ENCODE results near the gene JPH4.
A peak's percentile ranks its signal among the peaks of the same experiment; 100 is the strongest.

Gene JPH4

DNA sequence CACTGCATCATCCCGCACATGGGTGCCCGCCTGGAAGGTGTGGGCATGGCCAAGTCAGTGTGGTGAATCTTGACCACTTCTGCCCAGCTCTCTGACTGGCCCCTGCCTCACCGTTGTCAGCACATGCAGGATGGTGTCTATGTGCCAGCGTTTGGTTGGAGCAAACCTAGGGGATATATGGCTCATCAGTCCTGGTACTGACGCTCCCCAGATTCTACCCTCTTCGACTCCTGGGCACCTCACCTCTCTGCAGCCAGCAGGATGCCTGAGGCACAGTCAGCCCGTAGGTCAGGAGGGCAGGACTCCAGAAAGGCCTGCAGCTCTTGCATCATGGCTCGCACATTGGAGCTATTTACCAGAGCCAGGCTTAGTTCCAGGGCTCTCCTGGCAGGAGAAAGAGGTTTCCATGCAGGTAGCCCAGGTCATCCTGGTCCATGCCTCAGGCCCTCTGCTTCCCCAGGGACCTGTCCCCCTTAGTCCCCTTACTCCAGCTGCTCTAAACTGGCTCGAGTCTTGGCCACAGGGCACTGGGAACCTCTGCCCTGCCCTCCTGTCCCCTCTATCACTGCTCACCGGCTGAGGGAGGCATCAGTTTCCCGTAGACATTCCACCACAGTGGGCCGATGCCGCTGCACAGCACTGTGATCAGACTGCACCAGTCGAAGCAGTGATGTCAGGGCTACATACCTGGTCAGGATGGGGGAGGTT is 15.0 kb downstream of the JPH4 start:
- DNase-seq (ENCODE audit: low read depth in 2 of 2): no peak

DNA sequence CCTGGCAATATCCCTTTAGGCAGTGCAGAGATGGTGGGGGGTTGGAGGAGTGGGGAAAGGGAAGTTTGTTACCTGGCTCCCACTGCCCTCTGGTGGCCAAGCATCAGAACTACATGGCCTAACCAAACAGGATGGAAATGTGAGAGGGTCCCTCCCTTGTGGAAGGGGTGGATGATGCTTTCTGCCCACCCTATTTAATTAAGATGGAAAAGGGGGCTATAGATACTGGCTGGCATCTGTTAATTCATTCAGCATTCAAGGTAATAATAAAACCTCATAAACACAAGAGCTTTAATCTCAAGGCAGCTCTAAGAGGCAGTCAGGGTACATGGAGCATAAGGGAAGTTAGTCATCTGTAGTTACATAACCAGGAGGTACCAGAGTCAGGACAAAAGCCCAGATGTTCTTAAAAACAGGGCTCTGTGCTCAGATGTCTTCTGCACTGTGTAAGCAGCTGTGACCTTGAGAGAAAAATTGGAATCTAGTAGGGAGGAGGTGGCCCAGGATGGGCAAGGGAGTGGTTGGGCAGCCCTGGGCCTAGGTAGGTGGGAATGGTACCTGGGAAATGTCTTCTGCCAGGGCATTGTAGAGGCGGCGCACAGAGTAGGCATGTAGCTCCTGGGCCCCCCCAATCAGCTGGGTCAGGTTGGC is 15.6 kb downstream of the JPH4 start:
- DNase-seq (ENCODE audit: low read depth in 2 of 2): peak in 1 of 2 donors; percentile 33

DNA sequence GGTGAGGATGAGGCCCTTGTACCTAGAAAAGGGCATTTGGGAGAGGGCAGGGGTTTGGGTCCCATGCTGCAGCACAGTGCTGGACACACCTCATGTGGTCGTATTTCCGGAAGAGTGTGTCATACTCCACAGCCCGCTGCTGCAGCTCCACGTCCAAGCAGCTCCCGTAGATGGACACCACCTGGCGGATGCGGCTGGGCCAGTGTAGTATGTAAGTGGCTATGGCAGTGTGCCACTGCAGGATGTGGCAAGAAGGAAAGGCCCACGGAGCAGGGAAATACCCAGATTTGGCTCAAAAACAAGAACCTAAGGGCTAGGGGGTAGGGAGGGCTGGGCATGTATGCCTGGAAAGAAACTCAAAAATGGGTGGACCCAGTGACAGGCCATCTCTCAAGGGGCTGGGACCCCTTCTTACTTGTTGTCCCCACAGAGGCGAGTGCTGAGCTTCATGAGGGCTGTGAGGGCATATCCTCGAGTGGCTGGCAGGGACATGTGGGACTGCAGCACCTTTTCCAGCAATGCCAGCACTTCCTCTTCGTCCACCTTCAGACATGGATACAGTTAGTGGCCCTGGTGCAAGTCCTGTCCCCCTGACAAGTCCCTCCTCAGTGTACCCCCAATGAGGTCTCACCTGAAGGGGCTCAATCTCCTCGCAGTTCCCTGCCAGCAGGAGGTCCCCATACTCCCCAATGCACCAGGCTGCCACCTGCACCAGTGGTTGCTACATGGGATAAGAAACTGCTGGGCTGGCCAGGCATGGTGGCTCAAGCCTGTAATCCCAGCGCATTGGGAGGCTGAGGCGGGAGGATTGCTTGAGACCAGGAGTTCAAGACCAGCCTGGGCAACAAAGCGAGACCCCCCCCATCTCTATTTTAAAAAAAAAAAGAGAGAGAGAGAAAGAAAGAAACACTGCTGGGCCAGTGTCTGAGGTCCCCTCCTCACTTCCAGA is 16.4 kb downstream of the JPH4 start:
- no peak for DNase-seq (ENCODE audit: low read depth in 2 of 2)

DNA sequence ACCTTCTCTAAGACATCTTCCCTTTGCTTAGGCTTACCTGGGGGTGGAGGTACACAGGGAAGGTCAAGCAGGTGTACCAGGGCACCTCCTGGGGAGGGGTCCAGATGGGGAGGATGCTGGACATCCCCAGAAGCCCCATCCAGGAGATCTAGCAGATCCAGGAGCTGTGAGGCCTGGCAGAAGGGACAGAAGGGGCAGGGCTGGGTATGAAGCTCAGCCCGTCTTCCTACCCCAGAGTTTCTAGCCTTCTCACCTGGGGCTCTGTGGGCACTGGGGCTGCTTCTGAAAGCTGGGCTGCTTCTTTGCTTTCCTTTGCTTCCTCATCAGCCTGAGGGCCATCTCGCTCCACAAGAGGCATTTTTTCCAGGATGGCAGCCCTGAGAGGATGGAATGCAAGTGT is 17.3 kb downstream of the JPH4 start:
- no peak for DNase-seq (ENCODE audit: low read depth in 2 of 2)

DNA sequence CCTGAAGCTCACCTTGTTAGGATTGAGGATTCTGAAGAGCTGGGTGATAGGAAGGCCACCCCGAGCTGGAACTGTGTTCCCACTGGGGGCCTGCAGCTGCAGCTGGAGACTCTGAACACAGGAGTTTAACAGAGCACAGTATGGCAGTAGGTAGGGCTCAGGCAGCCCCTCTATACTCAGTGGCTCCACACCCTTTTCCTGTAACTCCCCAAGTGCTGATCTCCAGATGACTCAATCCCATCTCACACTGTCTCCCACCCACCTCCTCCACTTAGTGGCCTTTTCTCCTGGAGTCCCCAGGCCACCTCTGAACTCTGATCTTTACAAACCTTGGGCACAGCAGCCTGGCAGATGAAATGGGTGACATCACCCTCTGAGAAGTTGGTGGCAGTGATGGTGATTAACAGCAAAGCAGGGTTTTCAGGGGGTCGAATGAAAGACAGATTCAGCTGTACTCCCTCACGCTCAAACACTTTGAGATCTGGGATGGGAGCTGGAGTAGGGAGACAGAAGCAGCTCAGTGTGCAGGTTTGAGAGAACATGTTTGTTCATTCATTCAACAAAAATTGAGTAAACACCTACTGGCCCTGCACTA is 18.6 kb downstream of the JPH4 start:
- no peak for DNase-seq (ENCODE audit: low read depth in 2 of 2)

DNA sequence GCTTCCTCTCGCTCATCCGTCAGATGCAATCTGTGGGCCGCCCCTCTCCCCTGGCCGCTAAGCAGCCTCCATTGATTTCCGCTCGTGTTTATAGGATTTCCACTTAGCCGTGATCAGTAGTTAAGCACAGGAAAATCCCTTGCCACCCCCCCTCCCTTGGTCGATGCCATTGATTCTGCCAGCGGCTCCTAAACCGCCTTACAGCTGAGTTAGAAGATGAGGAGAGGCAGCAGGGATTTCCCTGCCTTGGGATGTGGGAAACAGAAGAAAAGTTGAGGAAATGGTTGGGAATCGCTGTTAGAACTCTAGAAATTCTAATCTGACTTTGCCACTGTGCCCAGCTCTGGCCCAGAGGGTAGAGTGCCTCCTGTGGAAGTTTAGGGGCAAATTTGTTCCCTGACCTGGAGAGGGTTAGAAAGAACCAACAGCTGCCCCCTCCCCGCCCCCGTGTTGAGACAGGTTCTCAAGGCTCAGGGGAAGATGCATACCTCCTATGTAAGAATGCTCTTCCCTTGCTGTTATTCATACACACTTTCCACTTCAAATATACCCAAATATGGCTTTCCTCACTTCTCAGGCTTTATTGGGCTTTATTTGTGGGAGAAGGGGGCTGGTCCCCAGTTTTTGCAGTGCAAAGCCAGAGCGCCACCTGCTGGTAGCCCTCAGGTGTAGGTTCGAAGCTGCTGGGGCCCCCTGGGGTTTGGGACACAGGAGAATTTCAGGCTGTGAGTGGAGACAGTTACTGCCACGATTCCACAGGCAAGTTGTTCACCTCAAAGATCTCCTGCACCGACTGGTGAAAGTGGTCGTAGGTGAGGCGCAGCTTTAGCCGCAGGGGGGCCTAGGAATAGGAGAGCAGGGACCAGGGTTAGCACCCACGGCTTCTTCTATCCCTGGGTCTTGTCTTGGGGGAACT is 19.3 kb downstream of the JPH4 start:
- peak; percentile 59 to 66 for DNase-seq (ENCODE audit: low read depth in 2 of 2)

DNA sequence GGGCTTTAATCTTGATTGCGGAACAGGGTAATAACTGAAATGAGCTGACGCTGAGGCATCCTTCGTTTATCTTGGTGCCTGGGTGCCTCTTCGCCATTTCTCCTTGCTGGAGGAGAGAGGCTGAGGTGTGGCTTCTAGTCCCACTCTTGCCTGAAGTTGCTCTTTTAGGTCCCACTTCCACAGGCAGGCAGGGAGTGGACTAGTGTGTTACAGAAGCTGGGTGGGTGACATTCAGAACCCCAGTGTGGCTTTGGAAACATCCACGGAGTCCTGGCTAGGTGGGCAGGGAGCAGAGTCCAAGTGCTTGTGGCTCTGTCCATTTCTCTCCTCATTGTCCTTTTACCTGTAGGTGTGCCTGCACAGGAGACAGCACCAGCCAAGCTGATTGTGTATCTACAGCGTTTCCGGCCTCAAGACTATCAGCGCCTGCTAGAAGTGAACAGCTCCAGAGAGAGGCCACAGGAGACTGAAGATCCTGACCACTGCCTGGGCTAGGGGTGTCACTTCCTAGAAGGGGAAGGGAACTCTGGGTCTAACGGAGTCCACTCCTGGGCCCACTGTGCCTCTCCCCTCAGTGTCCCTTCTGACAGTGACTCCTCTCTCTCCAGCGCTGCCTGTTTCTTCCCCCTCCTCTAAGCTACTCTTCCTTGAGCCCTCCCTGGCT is 20.1 kb downstream of the JPH4 start:
- DNase-seq (ENCODE audit: low read depth in 2 of 2): no peak

DNA sequence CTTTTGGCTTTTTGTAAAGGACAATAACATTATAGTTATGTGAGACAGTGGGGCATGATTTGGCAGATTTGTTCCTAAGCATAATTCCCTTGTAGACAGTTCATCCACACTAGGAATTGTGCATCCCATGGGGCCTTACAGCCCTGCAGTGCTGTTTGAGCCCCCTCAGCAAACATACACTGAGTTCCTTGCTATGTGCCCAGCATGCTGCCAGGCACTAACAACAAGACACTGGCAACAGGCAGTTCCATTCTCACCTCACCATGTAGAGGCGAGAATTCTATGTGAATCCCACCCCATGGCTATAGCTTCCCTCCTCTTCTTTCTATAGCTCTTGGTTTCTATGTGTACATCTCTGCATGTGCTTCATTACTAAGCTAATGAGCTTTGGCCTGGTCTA is 20.6 kb downstream of the JPH4 start:
- no peak for DNase-seq (ENCODE audit: low read depth in 2 of 2)

DNA sequence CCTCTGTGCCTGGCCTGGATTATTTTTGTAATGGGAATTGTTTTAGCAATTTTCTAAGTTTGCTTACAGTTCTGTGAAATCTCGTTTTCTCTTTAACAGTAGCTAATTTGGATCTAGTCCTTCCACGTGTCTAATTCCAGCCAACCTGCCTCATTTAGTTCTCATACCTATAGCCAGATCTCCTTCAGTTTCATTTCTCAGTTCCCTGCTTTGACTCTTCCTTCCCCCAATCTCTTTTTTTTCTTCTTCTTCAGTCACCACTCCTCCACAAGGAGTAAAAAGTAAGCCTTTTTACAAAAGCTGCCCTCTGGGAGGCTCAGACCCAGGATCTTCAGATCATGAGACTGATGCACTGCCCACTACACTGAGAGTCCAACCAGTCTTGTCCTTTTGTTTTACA is 21.1 kb downstream of the JPH4 start:
- no peak for DNase-seq (ENCODE audit: low read depth in 2 of 2)

DNA sequence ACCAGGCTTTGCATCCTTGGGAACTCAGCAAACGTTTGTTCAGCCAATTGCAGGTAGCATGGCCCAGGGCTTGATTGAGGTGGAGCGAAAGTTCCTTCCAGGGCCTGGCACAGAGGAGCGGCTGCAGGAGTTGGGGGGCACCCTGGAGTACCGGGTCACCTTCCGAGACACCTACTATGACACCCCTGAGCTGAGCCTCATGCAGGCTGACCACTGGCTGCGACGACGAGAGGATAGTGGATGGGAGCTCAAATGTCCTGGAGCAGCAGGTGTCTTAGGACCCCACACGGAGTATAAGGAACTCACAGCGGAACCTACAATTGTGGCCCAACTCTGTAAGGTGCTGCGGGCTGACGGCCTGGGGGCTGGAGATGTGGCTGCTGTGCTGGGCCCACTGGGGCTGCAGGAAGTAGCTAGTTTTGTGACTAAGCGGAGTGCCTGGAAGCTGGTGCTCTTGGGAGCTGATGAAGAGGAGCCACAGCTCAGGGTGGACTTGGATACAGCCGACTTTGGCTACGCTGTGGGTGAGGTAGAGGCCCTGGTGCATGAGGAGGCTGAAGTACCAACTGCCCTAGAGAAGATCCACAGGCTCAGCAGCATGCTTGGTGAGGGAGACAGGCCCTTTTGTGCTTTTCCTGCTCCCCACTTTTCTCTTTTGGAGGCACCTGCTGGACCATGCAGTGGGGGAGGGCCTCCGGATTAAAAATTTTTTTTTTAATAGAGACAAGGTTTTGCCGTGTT is 21.7 kb downstream of the JPH4 start:
- no peak for DNase-seq (ENCODE audit: low read depth in 2 of 2)

DNA sequence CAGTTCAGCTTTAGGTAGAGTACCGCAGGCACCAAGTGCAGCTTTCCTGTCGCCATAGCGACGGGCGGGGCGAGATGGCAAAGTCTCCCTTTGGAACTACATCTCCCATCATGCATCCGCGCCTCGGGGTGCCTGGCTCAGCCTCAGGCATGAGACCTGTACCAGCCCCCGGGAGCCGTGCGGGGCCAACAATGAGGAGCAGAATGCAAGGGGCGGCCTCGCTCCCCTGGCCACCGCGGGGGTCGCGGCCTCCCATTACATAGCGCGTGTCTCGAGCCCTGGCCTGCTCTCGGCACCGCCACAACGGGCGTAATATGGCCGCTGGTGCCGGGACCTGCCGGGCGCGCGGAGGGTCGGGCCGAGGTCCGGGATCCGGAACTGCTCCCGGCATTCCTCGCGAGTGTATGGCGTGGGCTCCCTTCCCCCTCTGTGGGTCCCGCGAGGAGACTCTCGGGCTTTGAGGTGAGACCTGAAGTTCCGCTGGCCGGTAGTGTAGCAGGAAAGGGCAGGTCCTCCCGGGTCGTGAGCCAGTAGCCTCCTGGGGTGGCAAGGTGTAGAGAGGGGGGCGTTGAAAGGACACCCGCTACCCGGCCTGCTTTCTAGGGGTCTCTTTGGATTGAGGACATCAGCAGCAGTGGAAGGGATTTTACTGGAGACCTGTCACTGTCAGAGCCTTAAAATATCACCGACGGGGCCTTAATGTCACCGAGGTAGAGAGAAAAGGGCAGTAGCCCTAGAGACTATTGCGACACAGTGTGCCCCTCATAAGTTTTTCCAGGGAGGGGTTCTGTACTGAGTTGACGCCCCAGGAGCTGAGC is 22.5 kb downstream of the JPH4 start, which contains the start of gene THTPA:
Gene THTPA, plus strand, starts transcription at position 390 of the 818 bp plus-strand sequence. CDS start 487 bp downstream, outside the sequence.
- peak; percentile 86 to 90 for DNase-seq (ENCODE audit: low read depth in 2 of 2)

DNA sequence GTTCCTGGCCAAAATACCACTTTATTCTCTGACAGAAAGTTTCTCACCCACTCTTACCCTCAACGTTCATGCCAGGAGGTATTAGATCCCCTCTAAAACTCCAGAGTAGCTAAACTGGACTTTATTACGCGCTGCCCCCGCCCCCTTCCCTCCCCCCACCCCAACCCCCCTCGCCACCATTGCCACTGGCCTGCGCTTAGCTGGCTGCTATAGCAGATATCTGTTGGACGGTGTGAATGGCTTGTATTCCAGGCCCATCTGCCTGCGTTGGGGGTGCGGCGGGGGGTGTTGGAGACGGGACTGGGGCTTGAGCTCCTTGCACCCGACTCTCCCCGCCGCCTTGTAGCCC is 23.1 kb downstream of the JPH4 start:
- no peak for DNase-seq (ENCODE audit: low read depth in 2 of 2)

DNA sequence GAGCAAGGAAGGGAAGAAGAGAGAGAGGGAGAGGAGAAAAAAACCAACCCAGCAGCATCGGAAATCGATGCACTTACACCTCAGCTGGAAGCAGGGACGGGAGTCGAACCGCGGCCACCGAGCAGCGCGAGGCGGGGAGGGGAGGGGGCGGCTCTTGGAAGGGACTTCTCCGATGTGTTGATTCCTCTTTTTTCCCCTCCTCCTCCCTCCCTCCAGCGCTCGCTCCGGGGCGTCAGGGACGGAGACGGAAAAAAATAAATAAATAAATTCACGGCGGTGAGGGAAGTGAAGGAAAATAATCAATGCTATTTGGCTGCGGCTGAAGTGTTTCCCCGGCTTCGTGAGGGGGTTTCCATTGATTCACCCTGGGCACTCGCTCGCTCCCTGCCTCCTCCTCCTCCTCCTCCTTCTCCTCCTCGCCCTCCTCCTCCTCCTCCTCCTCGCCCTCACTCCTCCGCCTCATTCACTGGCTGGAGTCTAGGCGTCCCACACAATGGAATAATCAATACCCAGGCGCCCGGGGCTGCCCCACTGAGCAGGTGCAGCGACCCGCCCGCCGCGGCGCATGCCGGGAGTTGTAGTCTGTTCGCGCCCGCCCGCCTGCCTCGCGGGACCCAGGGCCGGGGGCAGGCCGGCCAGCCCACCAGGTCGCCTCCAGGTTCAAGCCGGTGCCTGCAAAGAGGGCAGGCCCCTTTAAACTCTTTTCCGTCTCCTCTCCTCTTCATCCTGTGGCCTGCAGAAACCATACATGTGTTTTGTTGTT is 27.1 kb downstream of the JPH4 start, which contains the start of gene ZFHX2:
Gene ZFHX2, minus strand, starts transcription at position 500 of the 763 bp plus-strand sequence. CDS start 16,440 bp downstream, outside the sequence.
- peak; percentile 77 to 78 for DNase-seq (ENCODE audit: low read depth in 2 of 2)

DNA sequence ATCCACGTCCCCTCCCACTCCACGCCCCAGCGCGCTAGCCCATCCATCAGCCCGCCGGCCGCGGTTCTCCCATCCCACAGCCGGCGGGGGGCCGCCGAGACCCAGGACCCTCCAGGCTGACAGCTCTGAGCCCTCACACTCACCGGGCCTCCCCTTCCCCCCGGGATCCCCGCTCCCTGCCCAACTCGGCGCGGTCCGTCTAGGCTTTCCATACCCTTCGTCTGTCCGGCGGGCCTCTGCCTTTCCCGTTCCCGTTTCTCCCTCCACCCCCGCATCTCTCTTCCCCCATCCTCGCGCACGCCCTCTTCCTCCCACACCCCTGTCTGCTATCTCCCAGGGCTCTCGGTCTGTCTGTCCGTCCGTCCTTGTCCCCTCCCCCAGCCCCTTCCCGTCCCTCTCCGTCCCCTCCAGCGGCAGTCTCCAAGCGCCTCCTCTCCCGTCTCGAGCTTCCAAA is 27.8 kb downstream of the JPH4 start:
- DNase-seq (ENCODE audit: low read depth in 2 of 2): no peak

DNA sequence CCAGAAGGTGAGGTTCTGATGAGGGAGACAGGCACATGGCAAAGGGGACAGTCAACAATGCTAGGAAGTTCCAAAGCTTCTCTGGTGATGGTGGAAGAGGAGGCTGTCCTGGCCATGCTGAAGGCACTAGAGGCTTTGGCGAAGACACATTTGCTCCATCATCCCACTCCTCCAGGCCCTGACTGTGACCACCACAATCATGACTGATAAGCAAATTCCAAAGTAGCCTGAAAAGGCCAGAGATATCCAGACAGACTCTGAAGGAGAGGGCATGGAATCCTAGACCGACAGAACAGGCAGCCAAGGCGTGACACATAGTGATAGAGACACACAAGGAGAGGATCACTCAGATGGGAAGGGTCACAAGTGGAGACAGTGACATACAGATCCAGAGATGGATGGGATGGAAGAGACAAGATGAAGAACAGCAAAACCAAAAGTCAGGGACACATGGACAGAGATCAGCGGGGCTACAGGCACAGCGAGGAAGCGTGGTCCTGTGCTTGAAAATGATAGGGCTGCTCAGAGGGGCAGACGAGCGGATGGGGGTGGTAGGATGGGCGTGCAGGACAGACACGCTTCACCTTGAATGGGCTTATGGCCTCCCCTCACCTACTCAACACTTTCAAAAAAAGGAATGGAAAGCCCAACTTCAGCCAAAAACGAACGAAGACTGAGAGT is 28.3 kb downstream of the JPH4 start:
- DNase-seq (ENCODE audit: low read depth in 2 of 2): no peak

DNA sequence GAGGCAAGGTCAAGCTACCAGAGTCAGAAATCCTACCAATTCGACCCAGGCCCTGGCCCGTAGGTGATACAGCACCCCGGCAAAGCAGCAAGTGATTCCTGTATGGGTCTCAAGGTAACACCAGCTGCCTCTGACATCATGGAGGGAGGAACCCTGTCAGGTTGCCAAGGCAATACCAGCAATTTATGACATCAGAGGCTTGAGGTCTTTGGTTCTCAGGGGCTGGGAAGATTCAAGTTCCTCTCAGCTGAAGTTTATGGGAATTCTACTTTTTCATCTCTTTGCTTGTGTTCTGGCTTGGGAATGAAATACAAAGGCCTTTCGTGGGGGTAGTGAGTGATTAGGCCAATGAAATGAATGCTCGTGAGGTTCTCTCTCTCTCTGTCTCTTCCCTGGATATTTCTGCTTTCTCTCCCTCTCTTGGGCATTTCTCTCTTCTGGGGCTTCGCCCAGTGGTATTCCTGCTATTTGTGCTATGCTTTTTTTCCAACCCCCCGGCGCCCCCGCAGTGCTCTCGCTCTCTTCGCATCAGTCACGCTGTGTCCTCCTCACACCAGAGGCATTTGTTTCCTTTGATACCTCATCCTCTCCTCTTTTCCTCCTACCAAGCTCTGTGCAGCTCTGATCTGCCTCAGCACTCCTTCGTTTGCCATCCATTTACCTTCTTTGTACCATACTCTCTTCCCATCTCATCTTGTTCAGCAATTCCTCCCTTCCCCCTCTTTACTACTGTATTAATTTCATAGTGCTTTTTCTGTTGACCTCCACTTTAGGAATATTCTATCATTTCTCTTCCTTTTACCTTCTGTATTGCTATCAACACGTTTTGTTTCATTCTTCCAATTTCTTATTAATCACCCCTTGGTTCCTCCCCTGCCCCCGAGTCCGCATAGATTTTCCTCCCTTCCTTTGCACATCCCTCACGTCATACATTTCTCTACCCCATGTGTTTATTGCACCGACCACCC is 30.0 kb downstream of the JPH4 start:
- no peak for DNase-seq (ENCODE audit: low read depth in 2 of 2)
